Measurements from ENCODE around the gene HSD17B14. TPM values are rescaled to one million over a fixed set of nuclear protein-coding genes. Genes with fewer than 3 reads are reported as not detected.

The HSD17B14 gene
- total RNA-seq, 2 experiments from 2014 or later: 0.93 to 1.3 TPM

DNA sequence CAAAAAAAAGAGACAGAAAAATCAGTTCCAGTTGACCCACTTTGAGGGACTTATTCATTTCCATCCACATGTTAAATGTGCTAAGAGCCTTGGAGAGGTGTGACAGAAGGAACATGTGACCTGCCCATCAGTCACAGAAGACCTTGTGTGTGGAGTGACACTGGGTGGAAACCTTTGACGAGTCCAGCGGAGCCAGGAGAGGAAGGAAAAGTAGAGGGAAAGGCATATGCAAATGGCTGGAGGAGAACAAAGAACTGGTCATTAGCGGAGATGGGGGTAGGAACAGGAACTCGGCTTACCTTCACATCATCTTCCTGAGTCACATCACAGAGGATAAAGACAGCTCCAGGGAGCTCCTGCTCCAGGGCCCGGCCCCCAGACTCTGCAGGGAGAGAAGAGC is 2.3 kb downstream of the HSD17B14 start:
- Mint-ChIP-seq H3K4me3 (peak overlapping the region; percentile 71), H3K36me3 (ENCODE audit: low read depth) (no peaks in the 10 kb centered on the region), H3K27ac (no peak overlapping the region), H3K27me3 (peaks cover 13% of the 10 kb centered on the region), H3K4me1 (ENCODE audit: low read depth) (peaks cover 22% of the 10 kb centered on the region), H3K9me3 (no peaks in the 10 kb centered on the region)
- Histone ChIP-seq H3K36me3 (ENCODE audit: insufficient read depth, low read length) (no peaks in the 10 kb centered on the region), H3K27me3 (ENCODE audit: control insufficient read depth in 1 of 2, insufficient read depth in 2 of 2, low read length in 2 of 2) (peaks cover 0 to 6% of the 10 kb centered on the region in 2 experiments), H3K27ac (ENCODE audit: low read depth in 1 of 2, low read length in 2 of 2) (no peak overlapping the region), H3K4me3 (ENCODE audit: low read length) (no peak overlapping the region), H3K9me3 (ENCODE audit: control insufficient read depth in 1 of 2, insufficient read depth in 1 of 2, low read length in 2 of 2) (no peaks in the 10 kb centered on the region), H3K4me1 (ENCODE audit: insufficient read depth, low read length) (peaks cover 23% of the 10 kb centered on the region)
- ATAC-seq (ENCODE audit: poor library complexity): no peak
- no peak for DNase-seq
- no peak for TF ChIP-seq CTCF (IDR thresholded peaks at IDR 0.05)
- intact Hi-C loops (cut with DNase I, micrococcal nuclease): no loop called here
- ChIA-PET CTCF (no interaction called here), POLR2A (no interaction called here)

GRCh38 chr19:48833049-48833448 is 3.2 kb downstream of the HSD17B14 start:
- ATAC-seq (ENCODE audit: poor library complexity) (no peak), DNase-seq (no peak)
- H3K27me3 ChIP-seq (ENCODE audit: control insufficient read depth in 1 of 2, insufficient read depth in 2 of 2, low read length in 2 of 2): peaks cover 0 to 6% of the 10 kb centered on the region in 2 experiments
- Mint-ChIP-seq H3K4me1 (ENCODE audit: low read depth) (peaks cover 22% of the 10 kb centered on the region), H3K36me3 (ENCODE audit: low read depth) (no peaks in the 10 kb centered on the region), H3K4me3 (no peak overlapping the region), H3K27me3 (peaks cover 13% of the 10 kb centered on the region), H3K9me3 (no peaks in the 10 kb centered on the region), H3K27ac (no peak overlapping the region)
- intact Hi-C loops (cut with DNase I, micrococcal nuclease): no loop called here
- H3K36me3 ChIP-seq (ENCODE audit: insufficient read depth, low read length): no peaks in the 10 kb centered on the region
- no peak for TF ChIP-seq CTCF (IDR thresholded peaks at IDR 0.05)
- H3K9me3 ChIP-seq (ENCODE audit: control insufficient read depth in 1 of 2, insufficient read depth in 1 of 2, low read length in 2 of 2): no peaks in the 10 kb centered on the region
- ChIA-PET POLR2A (no interaction called here), CTCF (no interaction called here)
- H3K4me3 ChIP-seq (ENCODE audit: low read length): no peak overlapping the region
- no peak overlapping the region for H3K27ac ChIP-seq (ENCODE audit: low read depth in 1 of 2, low read length in 2 of 2)
- H3K4me1 ChIP-seq (ENCODE audit: insufficient read depth, low read length): peaks cover 23% of the 10 kb centered on the region

DNA sequence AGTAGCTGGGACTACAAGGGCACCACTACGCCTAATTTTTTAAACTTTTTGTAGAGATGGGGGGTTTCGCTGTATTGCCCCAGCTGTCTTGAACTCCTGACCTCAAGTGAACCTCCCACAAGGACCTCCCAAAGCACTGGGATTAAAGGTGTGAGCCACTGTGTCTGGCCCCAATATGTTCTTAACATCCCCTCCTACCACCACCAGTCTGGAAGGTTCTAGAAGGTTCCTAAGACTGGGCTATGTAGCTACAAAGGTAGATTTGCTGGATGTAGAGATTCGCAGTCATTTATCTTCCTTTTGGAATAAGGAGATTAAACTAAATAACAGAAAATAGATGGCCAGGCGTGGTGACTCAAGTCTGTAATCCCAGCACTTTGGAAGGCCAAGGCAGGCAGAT is 5.3 kb downstream of the HSD17B14 start:
- Histone ChIP-seq H3K27ac (ENCODE audit: low read depth in 1 of 2, low read length in 2 of 2) (no peak overlapping the region), H3K9me3 (ENCODE audit: control insufficient read depth in 1 of 2, insufficient read depth in 1 of 2, low read length in 2 of 2) (peaks cover 0 to 4% of the 10 kb centered on the region in 2 experiments), H3K36me3 (ENCODE audit: insufficient read depth, low read length) (no peaks in the 10 kb centered on the region), H3K4me1 (ENCODE audit: insufficient read depth, low read length) (peaks cover 8% of the 10 kb centered on the region), H3K4me3 (ENCODE audit: low read length) (no peak overlapping the region), H3K27me3 (ENCODE audit: control insufficient read depth in 1 of 2, insufficient read depth in 2 of 2, low read length in 2 of 2) (no peaks in the 10 kb centered on the region)
- ChIA-PET CTCF (interaction anchor here (0.8 to 1.2 kb wide), 3 partner anchors 11 to 140 kb away, joined by 3 to 5 read pairs (median 3); no protein-coding TSS in a partner anchor), POLR2A (interaction anchor here (0.7 to 2.1 kb wide), 2 partner anchors 14 to 36 kb away, joined by 4 to 7 read pairs; no protein-coding TSS in a partner anchor)
- Mint-ChIP-seq H3K36me3 (ENCODE audit: low read depth) (no peaks in the 10 kb centered on the region), H3K4me3 (no peak overlapping the region), H3K9me3 (no peaks in the 10 kb centered on the region), H3K27ac (no peak overlapping the region), H3K4me1 (ENCODE audit: low read depth) (peaks cover 10% of the 10 kb centered on the region), H3K27me3 (peaks cover 6% of the 10 kb centered on the region)
- ATAC-seq (ENCODE audit: poor library complexity) (no peak), DNase-seq (no peak)
- no peak for TF ChIP-seq CTCF (IDR thresholded peaks at IDR 0.05)
- intact Hi-C loops (cut with DNase I, micrococcal nuclease): no loop called here

Measured in CD4-positive, alpha-beta T cell (primary cell).